Hepatocyte (in vitro differentiated cells): ENCODE measurements around the gene FCHO1.

Experiments used
- EZH2phosphoT487 ChIP-seq: fragments of 200-600 bp; sonication (generic); IDR thresholded peaks from one replicate; pipeline ENCODE4 v1.6.1; 2018; ENCODE audit warnings: antibody characterized with exemption, mild to moderate bottlenecking, low read depth, moderate library complexity; ENCODE audit not compliant: unreplicated experiment, severe bottlenecking
- TF ChIP-seq, protein P1 (sequence below): fragments of 200-600 bp; sonication (generic); IDR thresholded peaks from 2 replicates; pipeline ENCODE4 v1.5.1; 2016; ENCODE audit warnings: antibody characterized with exemption, mild to moderate bottlenecking; ENCODE audit not compliant: poor library complexity

DNA sequence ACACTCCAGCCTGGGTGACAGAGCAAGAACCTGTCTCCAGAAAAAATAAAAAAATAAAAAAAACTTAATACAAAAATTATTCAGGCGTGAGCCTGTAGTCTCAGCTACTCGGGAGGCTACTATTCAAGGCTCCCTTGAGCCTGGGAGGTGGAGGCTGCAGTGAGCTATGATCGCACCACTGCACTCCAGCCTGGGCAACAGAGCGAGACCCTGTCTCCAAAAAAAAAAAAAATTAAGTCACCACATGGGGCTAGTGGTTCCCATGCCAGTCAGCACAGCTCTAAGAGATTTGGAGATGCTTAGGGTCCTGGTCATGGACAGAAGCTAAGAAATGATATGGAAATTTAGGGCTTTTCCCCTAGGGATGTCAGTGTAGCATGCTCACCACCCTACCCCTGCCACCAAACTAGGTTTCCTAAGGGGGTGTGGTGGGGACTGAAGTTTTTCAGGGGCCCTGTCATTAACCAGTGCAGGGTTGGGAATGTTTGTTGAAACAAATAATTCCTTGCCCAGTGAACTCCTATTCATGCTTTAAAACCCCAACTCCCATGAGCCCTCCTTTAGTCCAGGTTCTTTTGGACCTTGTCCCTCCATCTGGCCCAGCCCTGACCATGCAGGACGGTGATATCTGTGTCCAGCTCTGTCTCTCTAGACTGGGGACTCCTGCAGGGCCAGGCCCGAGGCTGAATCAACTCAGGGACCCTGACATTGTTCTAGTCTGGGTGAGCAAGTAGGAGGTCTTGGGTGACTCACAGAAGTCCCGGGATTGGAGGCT, 1.8 kb downstream of the FCHO1 start:
- TF ChIP-seq, protein P1, sequence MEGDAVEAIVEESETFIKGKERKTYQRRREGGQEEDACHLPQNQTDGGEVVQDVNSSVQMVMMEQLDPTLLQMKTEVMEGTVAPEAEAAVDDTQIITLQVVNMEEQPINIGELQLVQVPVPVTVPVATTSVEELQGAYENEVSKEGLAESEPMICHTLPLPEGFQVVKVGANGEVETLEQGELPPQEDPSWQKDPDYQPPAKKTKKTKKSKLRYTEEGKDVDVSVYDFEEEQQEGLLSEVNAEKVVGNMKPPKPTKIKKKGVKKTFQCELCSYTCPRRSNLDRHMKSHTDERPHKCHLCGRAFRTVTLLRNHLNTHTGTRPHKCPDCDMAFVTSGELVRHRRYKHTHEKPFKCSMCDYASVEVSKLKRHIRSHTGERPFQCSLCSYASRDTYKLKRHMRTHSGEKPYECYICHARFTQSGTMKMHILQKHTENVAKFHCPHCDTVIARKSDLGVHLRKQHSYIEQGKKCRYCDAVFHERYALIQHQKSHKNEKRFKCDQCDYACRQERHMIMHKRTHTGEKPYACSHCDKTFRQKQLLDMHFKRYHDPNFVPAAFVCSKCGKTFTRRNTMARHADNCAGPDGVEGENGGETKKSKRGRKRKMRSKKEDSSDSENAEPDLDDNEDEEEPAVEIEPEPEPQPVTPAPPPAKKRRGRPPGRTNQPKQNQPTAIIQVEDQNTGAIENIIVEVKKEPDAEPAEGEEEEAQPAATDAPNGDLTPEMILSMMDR: no peak
- TF ChIP-seq EZH2phosphoT487: no peak
